Measurements from ENCODE around the gene CNTNAP5. TPM values are rescaled to one million over a fixed set of nuclear protein-coding genes. Genes with fewer than 3 reads are reported as not detected.

CNTNAP5 gene
- total RNA-seq, 2 experiments from 2014 or later, result not detected

- ChIA-PET POLR2A (no interaction called here), CTCF (no interaction called here)
Measured at GRCh38 chr2:124837496-124837895, 812.4 kb downstream of the CNTNAP5 start.

DNA sequence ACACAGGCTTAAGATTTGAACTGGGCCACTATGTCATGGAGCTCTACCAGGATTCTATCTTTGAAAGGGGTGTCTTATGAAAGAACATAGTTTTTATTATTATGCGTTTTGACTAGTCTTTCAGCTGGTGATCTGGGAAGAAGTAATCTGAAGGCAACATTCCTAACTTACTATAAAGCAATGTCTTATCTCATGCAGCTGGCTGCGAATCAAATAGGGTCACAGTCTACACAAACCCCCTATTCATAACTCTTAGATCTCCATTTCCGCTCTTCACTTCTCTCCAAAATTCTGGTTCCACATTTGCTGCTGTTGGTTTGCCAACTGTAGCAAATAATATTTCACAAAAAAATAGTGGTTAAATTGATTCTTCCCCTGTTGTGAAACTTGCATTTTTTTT, 813.3 kb downstream of the CNTNAP5 start:
- ChIA-PET CTCF (no interaction called here), POLR2A (no interaction called here)

- CTCF ChIA-PET, result no interaction called here
- POLR2A ChIA-PET, result no interaction called here
Measured at GRCh38 chr2:124867247-124867646, 842.2 kb downstream of the CNTNAP5 start.

- POLR2A ChIA-PET, result no interaction called here
- CTCF ChIA-PET, result no interaction called here
Measured at GRCh38 chr2:124874219-124874618, 849.1 kb downstream of the CNTNAP5 start.

GRCh38 chr2:124874676-124875075, 849.6 kb downstream of the CNTNAP5 start:
- ChIA-PET POLR2A (no interaction called here), CTCF (no interaction called here)

GRCh38 chr2:124875627-124876244, 850.6 kb downstream of the CNTNAP5 start:
- ChIA-PET CTCF (no interaction called here), POLR2A (no interaction called here)

DNA sequence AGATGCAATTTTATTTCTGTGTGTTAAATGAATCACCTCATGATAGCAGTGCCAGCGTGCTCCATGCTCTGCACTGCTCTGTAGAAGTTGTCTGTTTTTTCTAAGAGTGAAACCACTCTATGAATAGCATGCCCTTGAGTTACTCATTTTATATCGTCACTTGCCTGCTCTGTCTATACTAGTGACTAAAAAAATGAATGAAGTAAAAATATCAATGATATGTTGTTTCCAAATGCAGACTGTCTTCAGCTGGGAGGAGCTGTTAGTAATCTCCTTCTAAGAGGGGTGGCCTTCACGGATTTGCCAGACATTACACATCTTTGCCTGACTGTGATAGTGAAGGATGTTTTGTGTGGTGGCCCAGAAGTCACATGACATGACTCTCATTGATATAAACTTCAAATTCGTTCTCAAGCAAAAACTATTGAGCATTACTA, 852.1 kb downstream of the CNTNAP5 start:
- ChIA-PET POLR2A (no interaction called here), CTCF (no interaction called here)

- CTCF ChIA-PET, result no interaction called here
- POLR2A ChIA-PET, result no interaction called here
Measured at GRCh38 chr2:124879640-124880039, 854.6 kb downstream of the CNTNAP5 start.

DNA sequence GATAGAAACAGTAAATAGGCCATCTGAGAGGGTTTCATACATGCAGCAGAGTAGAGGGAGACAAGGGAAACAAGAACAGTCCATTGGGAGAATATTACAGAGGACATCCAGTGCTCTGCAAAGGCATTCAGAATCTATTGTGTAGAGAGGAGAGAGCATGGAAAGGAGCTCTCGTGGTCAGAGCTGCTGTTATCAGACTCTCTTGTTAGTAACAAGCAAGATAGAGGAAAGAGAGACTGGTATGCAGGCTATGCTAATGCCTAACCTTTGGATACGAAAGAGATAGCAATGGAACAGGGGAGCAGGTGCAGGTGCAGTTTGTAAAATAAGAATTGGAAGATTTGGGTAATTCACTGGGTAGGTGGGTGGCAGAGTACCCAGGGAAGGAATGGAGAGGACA, 855.9 kb downstream of the CNTNAP5 start:
- ChIA-PET POLR2A (no interaction called here), CTCF (no interaction called here)

- CTCF ChIA-PET, result no interaction called here
- POLR2A ChIA-PET, result no interaction called here
Measured at GRCh38 chr2:124882423-124882822, 857.3 kb downstream of the CNTNAP5 start.

GRCh38 chr2:124883595-124883994, 858.5 kb downstream of the CNTNAP5 start:
- ChIA-PET CTCF (interaction anchor here (0.8 kb wide), 1 partner anchor 13 kb away, joined by 3 read pairs; no protein-coding TSS in a partner anchor), POLR2A (no interaction called here)

GRCh38 chr2:124884315-124884714, 859.2 kb downstream of the CNTNAP5 start:
- ChIA-PET POLR2A (no interaction called here), CTCF (no interaction called here)

- ChIA-PET POLR2A (no interaction called here), CTCF (no interaction called here)
Measured at GRCh38 chr2:124886216-124886615, 861.1 kb downstream of the CNTNAP5 start.

GRCh38 chr2:124887466-124887865, 862.4 kb downstream of the CNTNAP5 start:
- ChIA-PET CTCF (no interaction called here), POLR2A (no interaction called here)

DNA sequence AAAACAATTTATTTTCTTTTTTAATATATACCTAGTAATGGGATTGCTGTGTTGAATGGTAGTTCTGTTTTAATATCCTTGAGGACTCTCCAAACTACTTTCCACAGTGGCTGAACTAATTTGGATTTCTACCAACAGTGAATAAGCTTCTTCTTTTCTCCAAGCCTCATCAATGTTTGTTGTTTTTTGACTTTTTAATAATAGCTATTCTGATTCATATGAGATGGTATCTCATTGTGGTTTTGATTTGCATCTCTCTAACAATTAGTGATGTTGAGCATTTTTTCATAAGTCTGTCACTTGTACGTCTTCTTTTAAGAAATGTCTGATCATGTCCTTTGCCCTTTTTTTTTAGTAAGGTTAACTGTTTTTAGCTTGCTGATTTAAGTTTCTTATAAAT, 863.3 kb downstream of the CNTNAP5 start:
- POLR2A ChIA-PET, result no interaction called here
- CTCF ChIA-PET, result no interaction called here

GRCh38 chr2:124894199-124894598, 869.1 kb downstream of the CNTNAP5 start:
- ChIA-PET POLR2A (no interaction called here), CTCF (no interaction called here)

- POLR2A ChIA-PET, result no interaction called here
Measured at GRCh38 chr2:124898827-124899226, 873.7 kb downstream of the CNTNAP5 start.

GRCh38 chr2:124908411-124908810, 883.3 kb downstream of the CNTNAP5 start:
- ChIA-PET POLR2A (no interaction called here), CTCF (no interaction called here)

More at GRCh38 chr2:124898827-124899226, 873.7 kb downstream of the CNTNAP5 start:
- CTCF ChIA-PET, result no interaction called here

DNA sequence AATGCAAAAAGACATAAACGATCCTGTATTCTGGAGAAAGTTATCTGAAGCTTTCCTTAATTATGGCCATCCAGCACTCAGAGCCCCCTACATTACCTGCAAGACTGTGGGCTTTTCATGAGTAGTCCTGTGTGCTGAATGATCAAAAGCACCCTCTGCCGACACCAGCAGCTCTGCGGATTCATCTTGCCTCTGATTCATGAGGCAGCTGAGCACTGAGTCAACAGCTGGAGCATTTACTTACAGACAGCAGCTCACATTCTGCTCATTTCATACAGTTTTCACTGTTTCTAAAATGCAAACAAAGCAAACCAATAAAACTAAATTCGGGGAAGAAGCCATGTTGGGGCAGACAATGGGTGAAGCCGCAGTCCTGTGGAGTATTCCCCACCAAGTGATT, 886.5 kb downstream of the CNTNAP5 start:
- ChIA-PET CTCF (no interaction called here), POLR2A (no interaction called here)

- ChIA-PET CTCF (no interaction called here), POLR2A (no interaction called here)
Measured at GRCh38 chr2:124913868-124914267, 888.8 kb downstream of the CNTNAP5 start.

DNA sequence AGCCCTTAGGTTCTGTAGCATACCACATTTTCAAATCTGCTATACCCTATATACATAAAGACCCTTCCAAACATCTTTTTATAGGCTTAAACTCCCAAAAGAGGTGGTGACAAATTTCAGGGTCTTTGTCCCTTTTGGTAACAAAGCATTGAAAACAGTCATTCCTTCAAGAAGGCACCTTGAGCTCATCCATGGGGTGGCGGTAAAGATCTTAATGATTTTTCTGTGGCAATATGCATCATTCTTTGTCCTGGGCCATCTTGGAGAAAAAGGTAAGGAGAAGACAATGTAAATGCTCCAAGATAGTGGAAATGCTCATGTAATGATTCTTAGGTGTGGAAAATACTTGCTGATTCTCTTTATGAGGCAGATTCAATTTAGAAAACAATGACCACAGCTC, 890.5 kb downstream of the CNTNAP5 start:
- CTCF ChIA-PET, result no interaction called here
- POLR2A ChIA-PET, result no interaction called here

- CTCF ChIA-PET, result no interaction called here
- POLR2A ChIA-PET, result no interaction called here
Measured at GRCh38 chr2:124919296-124919695, 894.2 kb downstream of the CNTNAP5 start.

DNA sequence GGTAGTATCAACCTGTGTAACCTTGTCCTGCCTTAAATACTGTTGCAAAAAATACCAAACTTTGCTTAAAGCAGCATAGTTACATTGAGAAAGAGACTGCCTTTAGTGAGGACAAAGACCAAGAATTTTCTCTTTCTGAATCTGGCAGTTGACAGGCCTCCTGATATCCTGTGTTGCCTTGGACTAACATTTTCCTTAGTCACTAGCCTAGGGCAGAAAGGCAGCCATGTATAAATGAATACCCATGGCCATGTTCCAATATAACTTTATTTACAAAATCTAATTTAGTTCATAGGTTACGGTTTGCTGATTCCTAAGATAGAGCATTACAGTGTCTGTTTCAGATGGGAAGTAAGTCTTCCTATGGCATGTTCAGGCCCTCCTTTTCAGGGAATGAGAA, 895.4 kb downstream of the CNTNAP5 start:
- ChIA-PET CTCF (no interaction called here), POLR2A (no interaction called here)
